Keratinocyte (primary cell): ENCODE data around the gene OR8G5. TPM values are rescaled to one million over a fixed set of nuclear protein-coding genes. Genes with fewer than 3 reads are reported as not detected.

ENCODE experiments used
- DNase-seq: peaks from one replicate; pipeline ENCODE4 v3.0.0-alpha.2; 2011; ENCODE audit warnings: low read depth, missing footprints, low spot score
- FAIRE-seq: peaks from 2 replicates; lab custom pipeline; 2011; peaks lifted over from hg19 to GRCh38; lab: Jason Lieb, UNC
- H2AFZ ChIP-seq: 2 replicates; pipeline ENCODE4 v1.6.0; 2012; ENCODE audit warnings: low read length, control low read depth, inconsistent platforms; ENCODE audit not compliant: control insufficient read depth
- H3K27ac ChIP-seq: 2 replicates; pipeline ENCODE4 v1.5.1; 2011; ENCODE audit warnings: low read length; ENCODE audit not compliant: control insufficient read depth, insufficient read depth
- H3K27me3 ChIP-seq: 3 replicates; pipeline ENCODE4 v1.6.0; 2011; ENCODE audit warnings: low read length; ENCODE audit not compliant: control insufficient read depth, insufficient read depth; ENCODE audit errors: extremely low read depth
- H3K36me3 ChIP-seq, 2 experiments: 2 replicates in 1 of 2; 3 replicates in 1 of 2; pipeline ENCODE4 v1.5.1; 2011; ENCODE audit warnings: low read length in 2 of 2, mild to moderate bottlenecking in 1 of 2; ENCODE audit not compliant: control insufficient read depth in 2 of 2, insufficient read depth in 2 of 2; ENCODE audit errors: extremely low read depth in 1 of 2
- H3K4me1 ChIP-seq: 3 replicates; pipeline ENCODE4 v1.5.1; 2011; ENCODE audit warnings: low read length; ENCODE audit not compliant: control insufficient read depth, insufficient read depth; ENCODE audit errors: extremely low read depth
- H3K4me2 ChIP-seq: 3 replicates; pipeline ENCODE4 v1.6.0; 2011; ENCODE audit warnings: low read depth, low read length; ENCODE audit not compliant: control insufficient read depth, insufficient read depth; ENCODE audit errors: extremely low read depth
- H3K4me3 ChIP-seq, 3 experiments: fragments of 200-600 bp in 1 of 3; sonication (generic) in 1 of 3; 2 replicates in 2 of 3; 3 replicates in 1 of 3; pipeline ENCODE4 v1.5.1; 2011 to 2016; ENCODE audit warnings: low read length in 3 of 3, mild to moderate bottlenecking in 3 of 3, control low read depth in 2 of 3, inconsistent platforms in 1 of 3, low read depth in 1 of 3, mixed read lengths in 1 of 3, mixed run types in 1 of 3, moderate library complexity in 1 of 3; ENCODE audit not compliant: control insufficient read depth in 2 of 3, insufficient read depth in 2 of 3; ENCODE audit errors: extremely low read depth in 1 of 3
- H3K79me2 ChIP-seq: 2 replicates; pipeline ENCODE4 v1.6.0; 2012; ENCODE audit warnings: low read length; ENCODE audit not compliant: control insufficient read depth, insufficient read depth
- H3K9ac ChIP-seq: 3 replicates; pipeline ENCODE4 v1.6.0; 2011; ENCODE audit warnings: low read length; ENCODE audit not compliant: control insufficient read depth, insufficient read depth; ENCODE audit errors: extremely low read depth
- H3K9me1 ChIP-seq: 3 replicates; pipeline ENCODE4 v1.6.0; 2011; ENCODE audit warnings: low read length; ENCODE audit not compliant: control insufficient read depth, insufficient read depth; ENCODE audit errors: extremely low read depth
- H3K9me3 ChIP-seq: 2 replicates; pipeline ENCODE4 v1.5.1; 2012; ENCODE audit warnings: low read depth, low read length; ENCODE audit not compliant: control insufficient read depth
- H4K20me1 ChIP-seq: 3 replicates; pipeline ENCODE4 v1.6.0; 2011; ENCODE audit warnings: low read length; ENCODE audit not compliant: control insufficient read depth, insufficient read depth; ENCODE audit errors: extremely low read depth
- CTCF ChIP-seq, 3 experiments: IDR thresholded peaks in 1 of 3; conservative IDR thresholded peaks in 1 of 3; optimal IDR thresholded peaks in 1 of 3; 2 replicates in 2 of 3; 3 replicates in 1 of 3; pipeline versions ENCODE3 to v1.5.1; 2011; ENCODE audit warnings: low read length in 3 of 3, mild to moderate bottlenecking in 3 of 3, moderate library complexity in 2 of 3, control low read depth in 1 of 3, inconsistent platforms in 1 of 3; ENCODE audit not compliant: insufficient read depth in 2 of 3; ENCODE audit errors: extremely low read depth in 1 of 3
- EZH2 ChIP-seq: IDR thresholded peaks from one replicate; pipeline ENCODE4 v1.6.1; 2012; ENCODE audit warnings: inconsistent platforms, mild to moderate bottlenecking, low read length, moderate library complexity
- dilution Hi-C: fragments of 300-500 bp; cut with MboI; formaldehyde crosslinking; loops from one replicate; pipeline ENCODE4 v1.7.0; 2020; ENCODE audit warnings: low sequenced_read_pairs; ENCODE audit not compliant: extremely low pct_ligation_motif_present
- polyA plus RNA-seq, 5 experiments: library from polyadenylated mRNA; depleted of rRNA in 3 of 5; stranded (reverse) in 3 of 5; stranded (forward) in 1 of 5; unstranded in 1 of 5; fragments of >200 nt; gene quantifications; 1 replicate in 1 of 5; 2 replicates in 3 of 5; 3 replicates in 1 of 5; pipeline versions ENCODE4 v1.2.1 to v1.2.3, GENCODE V29; 2011 to 2012; ENCODE audit warnings: missing spikeins in 2 of 5, low read depth in 1 of 5, low replicate concordance in 1 of 5

Gene OR8G5
- polyA plus RNA-seq, 1 donor (not counting 4 experiments of a cell fraction or from before 2014, with no cell fraction given), result not detected

GRCh38 chr11:124297921-124298320, 41.7 kb downstream of the OR8G5 start:
- no peak overlapping the region for H2AFZ ChIP-seq
- H3K9ac ChIP-seq, result no peak overlapping the region
- no peak overlapping the region for H3K4me2 ChIP-seq
- H3K27ac ChIP-seq, result no peak overlapping the region
- H3K79me2 ChIP-seq, result no peaks in the 10 kb centered on the region
- no peak overlapping the region for H3K4me3 ChIP-seq
- no peaks in the 10 kb centered on the region for H3K9me1 ChIP-seq
- dilution Hi-C loops, result no loop called here
- TF ChIP-seq CTCF (optimal IDR thresholded peaks at IDR 0.05 in 1 of 3, IDR thresholded peaks at IDR 0.05 in 1 of 3, conservative IDR thresholded peaks at IDR 0.05 in 1 of 3; ENCODE audit: extremely low read depth in 1 of 3, insufficient read depth in 2 of 3, low read length in 3 of 3) (no peak), EZH2 (no peak)
- H3K27me3 ChIP-seq, result no peaks in the 10 kb centered on the region
- no peaks in the 10 kb centered on the region for H3K9me3 ChIP-seq
- DNase-seq (no peak), FAIRE-seq (no peak)
- no peaks in the 10 kb centered on the region for H3K4me1 ChIP-seq
- H3K36me3 ChIP-seq, result no peaks in the 10 kb centered on the region
- no peaks in the 10 kb centered on the region for H4K20me1 ChIP-seq

GRCh38 chr11:124301548-124301947, 45.4 kb downstream of the OR8G5 start:
- no peak overlapping the region for H3K4me2 ChIP-seq
- H3K36me3 ChIP-seq, result no peaks in the 10 kb centered on the region
- DNase-seq (no peak), FAIRE-seq (no peak)
- no peaks in the 10 kb centered on the region for H3K79me2 ChIP-seq
- H3K27me3 ChIP-seq, result no peaks in the 10 kb centered on the region
- no peak for TF ChIP-seq CTCF (optimal IDR thresholded peaks at IDR 0.05 in 1 of 3, IDR thresholded peaks at IDR 0.05 in 1 of 3, conservative IDR thresholded peaks at IDR 0.05 in 1 of 3; ENCODE audit: extremely low read depth in 1 of 3, insufficient read depth in 2 of 3, low read length in 3 of 3)
- TF ChIP-seq EZH2, result no peak
- H3K4me3 ChIP-seq, result no peak overlapping the region
- H4K20me1 ChIP-seq, result no peaks in the 10 kb centered on the region
- no peaks in the 10 kb centered on the region for H3K4me1 ChIP-seq
- H3K9me3 ChIP-seq, result no peaks in the 10 kb centered on the region
- dilution Hi-C loops, result no loop called here
- no peak overlapping the region for H2AFZ ChIP-seq
- H3K27ac ChIP-seq, result no peak overlapping the region
- no peak overlapping the region for H3K9ac ChIP-seq
- H3K9me1 ChIP-seq, result no peaks in the 10 kb centered on the region
